Suprapubic skin (tissue), 4 donors: Measurements from ENCODE around the gene MID1IP1.

Source experiments
- POLR2A ChIP-seq, 2 donors: fragments of 450-650 bp; IDR thresholded peaks; one replicate each; pipeline ENCODE4 v1.6.1; 2017; ENCODE audit warnings: antibody characterized with exemption in 2 of 2, mild to moderate bottlenecking in 2 of 2, moderate library complexity in 2 of 2
- POLR2AphosphoS5 ChIP-seq, 3 donors: sonication (generic); formaldehyde crosslinking; IDR thresholded peaks; one replicate each; pipeline ENCODE4 v1.6.1; 2017; ENCODE audit warnings: antibody characterized with exemption in 3 of 3
- TF ChIP-seq, protein P1 (sequence below), 2 donors: fragments of 200-600 bp in 1 of 2; fragments of 450-650 bp in 1 of 2; sonication (generic) in 1 of 2; IDR thresholded peaks; one replicate each; pipeline ENCODE4 v1.5.1; 2016 to 2019; ENCODE audit warnings: antibody characterized with exemption in 2 of 2, mild to moderate bottlenecking in 1 of 2, moderate library complexity in 1 of 2

GRCh38 chrX:38824176-38824575, 22.9 kb downstream of the MID1IP1 start:
- TF ChIP-seq, protein P1, sequence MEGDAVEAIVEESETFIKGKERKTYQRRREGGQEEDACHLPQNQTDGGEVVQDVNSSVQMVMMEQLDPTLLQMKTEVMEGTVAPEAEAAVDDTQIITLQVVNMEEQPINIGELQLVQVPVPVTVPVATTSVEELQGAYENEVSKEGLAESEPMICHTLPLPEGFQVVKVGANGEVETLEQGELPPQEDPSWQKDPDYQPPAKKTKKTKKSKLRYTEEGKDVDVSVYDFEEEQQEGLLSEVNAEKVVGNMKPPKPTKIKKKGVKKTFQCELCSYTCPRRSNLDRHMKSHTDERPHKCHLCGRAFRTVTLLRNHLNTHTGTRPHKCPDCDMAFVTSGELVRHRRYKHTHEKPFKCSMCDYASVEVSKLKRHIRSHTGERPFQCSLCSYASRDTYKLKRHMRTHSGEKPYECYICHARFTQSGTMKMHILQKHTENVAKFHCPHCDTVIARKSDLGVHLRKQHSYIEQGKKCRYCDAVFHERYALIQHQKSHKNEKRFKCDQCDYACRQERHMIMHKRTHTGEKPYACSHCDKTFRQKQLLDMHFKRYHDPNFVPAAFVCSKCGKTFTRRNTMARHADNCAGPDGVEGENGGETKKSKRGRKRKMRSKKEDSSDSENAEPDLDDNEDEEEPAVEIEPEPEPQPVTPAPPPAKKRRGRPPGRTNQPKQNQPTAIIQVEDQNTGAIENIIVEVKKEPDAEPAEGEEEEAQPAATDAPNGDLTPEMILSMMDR (IDR thresholded peaks at IDR 0.05) = no peak
- TF ChIP-seq POLR2AphosphoS5 (IDR thresholded peaks at IDR 0.05) (no peak), POLR2A (IDR thresholded peaks at IDR 0.05) (no peak)
